H9 (cell line): ENCODE measurements around the gene ARHGAP22. TPM values are rescaled to one million over a fixed set of nuclear protein-coding genes. Genes with fewer than 3 reads are reported as not detected.

Experiments
- DNase-seq: peaks from one replicate; pipeline ENCODE4 v3.0.0-alpha.2; 2017
- H2AFZ ChIP-seq: one replicate; pipeline ENCODE4 v1.6.1; 2013; ENCODE audit warnings: mild to moderate bottlenecking, low read length, control low read depth, moderate library complexity
- H2AK5ac ChIP-seq: 2 replicates; pipeline ENCODE4 v1.6.1; 2013; ENCODE audit warnings: low read length, control low read depth, mixed read lengths; ENCODE audit not compliant: insufficient read length
- H2BK120ac ChIP-seq: one replicate; pipeline ENCODE4 v1.6.1; 2013; ENCODE audit warnings: low read depth, mild to moderate bottlenecking, low read length, control low read depth, inconsistent platforms; ENCODE audit not compliant: poor library complexity, severe bottlenecking
- H2BK12ac ChIP-seq: 2 replicates; pipeline ENCODE4 v1.6.1; 2013; ENCODE audit warnings: low read length, control low read depth, mixed read lengths, low read depth; ENCODE audit not compliant: insufficient read length
- H2BK15ac ChIP-seq: 2 replicates; pipeline ENCODE4 v1.6.1; 2013; ENCODE audit warnings: low read depth, low read length, control low read depth
- H2BK20ac ChIP-seq: one replicate; pipeline ENCODE4 v1.6.1; 2013; ENCODE audit warnings: low read depth, mild to moderate bottlenecking, low read length, control low read depth, inconsistent platforms; ENCODE audit not compliant: poor library complexity, severe bottlenecking
- H2BK5ac ChIP-seq: 2 replicates; pipeline ENCODE4 v1.6.1; 2013; ENCODE audit warnings: low read length, control low read depth, mixed read lengths; ENCODE audit not compliant: insufficient read length
- H3K14ac ChIP-seq: 2 replicates; pipeline ENCODE4 v1.6.1; 2013; ENCODE audit warnings: low read length, control low read depth; ENCODE audit not compliant: insufficient read depth
- H3K18ac ChIP-seq: 2 replicates; pipeline ENCODE4 v1.6.1; 2013; ENCODE audit warnings: low read depth, mild to moderate bottlenecking, mixed read lengths, low read length, control low read depth; ENCODE audit not compliant: insufficient read length
- H3K23ac ChIP-seq: 2 replicates; pipeline ENCODE4 v1.6.1; 2013; ENCODE audit warnings: low read length, control low read depth, mixed read lengths, low read depth; ENCODE audit not compliant: insufficient read length
- H3K23me2 ChIP-seq: 2 replicates; pipeline ENCODE4 v1.6.1; 2013; ENCODE audit warnings: low read depth, mild to moderate bottlenecking, mixed read lengths, low read length, control low read depth; ENCODE audit not compliant: insufficient read length, poor library complexity, severe bottlenecking
- H3K27ac ChIP-seq: 2 replicates; pipeline ENCODE4 v1.5.1; 2013; ENCODE audit warnings: low read length, control low read depth, mixed read lengths, low read depth; ENCODE audit not compliant: insufficient read length
- H3K27me3 ChIP-seq: 2 replicates; pipeline ENCODE4 v1.6.1; 2013; ENCODE audit warnings: low read length, control low read depth, inconsistent platforms; ENCODE audit not compliant: insufficient read depth
- H3K4ac ChIP-seq: 2 replicates; pipeline ENCODE4 v1.6.1; 2013; ENCODE audit warnings: low read depth, mild to moderate bottlenecking, control low read depth, inconsistent platforms, low read length, moderate library complexity
- H3K4me1 ChIP-seq: 2 replicates; pipeline ENCODE4 v1.6.1; 2013; ENCODE audit warnings: low read length, control low read depth, inconsistent platforms; ENCODE audit not compliant: insufficient read depth
- H3K4me2 ChIP-seq: 2 replicates; pipeline ENCODE4 v1.6.1; 2013; ENCODE audit warnings: low read length, control low read depth, mixed read lengths; ENCODE audit not compliant: insufficient read length, insufficient read depth
- H3K56ac ChIP-seq: 2 replicates; pipeline ENCODE4 v1.6.1; 2013; ENCODE audit warnings: low read depth, mild to moderate bottlenecking, mixed read lengths, low read length, control low read depth; ENCODE audit not compliant: insufficient read length
- H3K79me1 ChIP-seq: 2 replicates; pipeline ENCODE4 v1.6.1; 2013; ENCODE audit warnings: low read depth, mild to moderate bottlenecking, moderate library complexity, low read length, control low read depth, inconsistent platforms; ENCODE audit not compliant: insufficient read depth, poor library complexity, severe bottlenecking
- H3K79me2 ChIP-seq: 2 replicates; pipeline ENCODE4 v1.6.1; 2013; ENCODE audit warnings: low read length, control low read depth, inconsistent platforms; ENCODE audit not compliant: insufficient read depth
- H3K9ac ChIP-seq: 2 replicates; pipeline ENCODE4 v1.6.1; 2013; ENCODE audit warnings: low read length, control low read depth, mixed read lengths; ENCODE audit not compliant: insufficient read length; ENCODE audit errors: extremely low read depth
- H3K9me3 ChIP-seq: one replicate; pipeline ENCODE4 v1.6.1; 2013; ENCODE audit warnings: low read depth, low read length, inconsistent platforms; ENCODE audit not compliant: control insufficient read depth
- H3T11ph ChIP-seq: one replicate; pipeline ENCODE4 v1.6.1; 2013; ENCODE audit warnings: mild to moderate bottlenecking, low read length, control low read depth, inconsistent platforms
- H4K20me1 ChIP-seq: one replicate; pipeline ENCODE4 v1.6.1; 2013; ENCODE audit not compliant: control insufficient read depth, insufficient read length, insufficient read depth
- H4K5ac ChIP-seq: 2 replicates; pipeline ENCODE4 v1.6.1; 2013; ENCODE audit warnings: low read depth, mild to moderate bottlenecking, mixed read lengths, low read length, control low read depth; ENCODE audit not compliant: insufficient read length
- H4K8ac ChIP-seq: replicated peaks from 2 replicates; pipeline ENCODE4 v1.6.1; 2013; ENCODE audit warnings: low read length, control low read depth, mixed read lengths, low read depth; ENCODE audit not compliant: insufficient read length
- H4K91ac ChIP-seq: 2 replicates; pipeline ENCODE4 v1.6.1; 2013; ENCODE audit warnings: low read depth, mild to moderate bottlenecking, moderate library complexity, mixed read lengths, low read length, control low read depth; ENCODE audit not compliant: insufficient read length
- H3K27ac Mint-ChIP-seq, 3 experiments: 2 replicates in 2 of 3; 3 replicates in 1 of 3; pipeline ENCODE4 v1.8.0; 2020 to 2021; ENCODE audit warnings: mixed read lengths in 3 of 3, mild to moderate bottlenecking in 1 of 3, moderate library complexity in 1 of 3
- H3K27me3 Mint-ChIP-seq: 2 replicates; pipeline ENCODE4 v1.8.0; 2021; ENCODE audit warnings: low read depth, mild to moderate bottlenecking, moderate library complexity, mixed read lengths
- H3K36me3 Mint-ChIP-seq, 3 experiments: 2 replicates in 2 of 3; 3 replicates in 1 of 3; pipeline ENCODE4 v1.8.0; 2020 to 2021; ENCODE audit warnings: low read depth in 3 of 3, mixed read lengths in 3 of 3; ENCODE audit not compliant: insufficient read depth in 1 of 3
- H3K4me1 Mint-ChIP-seq, 2 experiments: 2 replicates each; pipeline ENCODE4 v1.8.0; 2020; ENCODE audit warnings: mixed read lengths in 2 of 2
- H3K4me3 Mint-ChIP-seq, 2 experiments: 2 replicates in 1 of 2; 3 replicates in 1 of 2; pipeline ENCODE4 v1.8.0; 2020 to 2021; ENCODE audit warnings: mild to moderate bottlenecking in 2 of 2, mixed read lengths in 2 of 2, moderate library complexity in 1 of 2
- H3K9me3 Mint-ChIP-seq, 2 experiments: 2 replicates in 1 of 2; 3 replicates in 1 of 2; pipeline ENCODE4 v1.8.0; 2020; ENCODE audit warnings: mild to moderate bottlenecking in 2 of 2, mixed read lengths in 2 of 2, moderate library complexity in 1 of 2
- WGBS: extraction: QIAGEN DNeasy Blood & Tissue Kit; methylation state at CpG from one replicate; pipeline ENCODE4 v1.1.7; 2013; ENCODE audit warnings: missing lambda C conversion rate, low lambda C conversion rate, mixed read lengths; ENCODE audit not compliant: insufficient read length; ENCODE audit errors: extremely low coverage; 5-methylcytosine and 5-hydroxymethylcytosine counted together
- total RNA-seq: library from RNA; stranded (reverse); gene quantifications from 2 replicates; pipeline ENCODE4 v1.2.1, GENCODE V29; 2021
- TF ChIP-seq, protein P1 (sequence below): fragments of 200-600 bp; sonication (generic); conservative IDR thresholded peaks from 3 replicates; pipeline ENCODE4 v1.8.0; 2021; ENCODE audit warnings: antibody characterized with exemption, mild to moderate bottlenecking

Gene ARHGAP22
- total RNA-seq, 1 experiment from 2014 or later: 7.4 TPM

DNA sequence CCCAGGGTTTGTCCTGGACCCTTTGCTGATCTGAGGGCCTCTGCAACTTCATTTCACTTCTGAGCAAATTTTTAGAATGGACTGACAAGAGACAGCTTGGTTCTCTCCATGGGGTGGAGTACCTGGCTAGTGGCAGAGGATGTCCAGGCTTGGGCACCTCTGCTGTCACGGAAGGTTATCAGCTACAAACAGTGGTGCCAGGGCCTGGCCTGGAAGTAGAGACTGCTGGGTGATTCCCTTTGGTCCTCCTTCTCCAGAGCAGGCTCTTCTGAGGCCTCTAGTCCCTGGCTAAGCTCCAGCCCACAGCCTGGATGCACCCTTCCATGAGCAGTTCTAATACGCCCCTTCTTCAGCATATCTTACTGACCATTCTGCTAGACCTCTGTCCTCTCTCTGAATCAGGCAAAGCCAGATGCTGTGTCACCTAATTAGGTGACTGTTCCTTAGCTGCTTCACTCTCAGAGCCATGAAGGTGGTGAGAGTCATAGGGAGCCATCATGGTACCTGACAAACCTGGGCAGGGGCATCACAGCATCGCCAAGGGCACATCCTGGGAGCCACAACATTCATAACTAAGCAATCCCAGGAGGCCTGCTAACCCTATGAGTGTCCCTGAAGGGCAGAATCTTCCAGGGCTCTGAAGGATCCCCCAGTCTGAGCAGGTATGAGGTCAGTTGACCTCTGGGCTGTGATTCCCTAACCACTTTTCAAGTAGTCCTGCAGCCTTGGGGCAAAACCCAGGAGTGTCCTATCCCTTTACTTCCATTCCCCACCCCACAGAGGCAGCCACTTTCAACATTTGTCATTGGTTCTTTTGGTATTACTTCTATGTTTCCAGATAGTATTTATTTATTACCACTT is 4.0 kb downstream of the ARHGAP22 start:
- WGBS: no CpG with 5 or more reads among the region's 3 CpGs
- H3K27ac Mint-ChIP-seq: no peak overlapping the region
- H3K4me3 Mint-ChIP-seq: no peak overlapping the region
- Histone ChIP-seq H2AK5ac (no peak overlapping the region), H3K27me3 (peaks cover 3% of the 10 kb centered on the region; the same call in 1 of the 2 replicates), H3K23me2 (peaks cover 5% of the 10 kb centered on the region), H3K9me3 (no peaks in the 10 kb centered on the region), H3K27ac (no peak overlapping the region), H4K91ac (no peak overlapping the region), H4K20me1 (no peaks in the 10 kb centered on the region), H2BK5ac (no peak overlapping the region), H3K14ac (no peak overlapping the region), H3K4me1 (no peaks in the 10 kb centered on the region), H3K56ac (no peak overlapping the region), H2BK12ac (no peak overlapping the region), H4K8ac (no peak overlapping the region), H2BK120ac (no peak overlapping the region), H2AFZ (no peak overlapping the region), H3K18ac (no peak overlapping the region), H2BK20ac (no peak overlapping the region), H3K79me2 (no peaks in the 10 kb centered on the region), H3K23ac (no peak overlapping the region), H3K79me1 (no peaks in the 10 kb centered on the region), H4K5ac (no peak overlapping the region), H3T11ph (no peak overlapping the region), H3K9ac (no peak overlapping the region), H3K4ac (no peak overlapping the region), H2BK15ac (no peak overlapping the region), H3K4me2 (no peak overlapping the region)
- peaks cover 65% of the 10 kb centered on the region for H3K27me3 Mint-ChIP-seq
- no peak for DNase-seq
- H3K36me3 Mint-ChIP-seq: no peaks in the 10 kb centered on the region
- H3K4me1 Mint-ChIP-seq: peaks cover 23 to 24% of the 10 kb centered on the region in 2 experiments
- H3K9me3 Mint-ChIP-seq: no peaks in the 10 kb centered on the region
- TF ChIP-seq, protein P1, sequence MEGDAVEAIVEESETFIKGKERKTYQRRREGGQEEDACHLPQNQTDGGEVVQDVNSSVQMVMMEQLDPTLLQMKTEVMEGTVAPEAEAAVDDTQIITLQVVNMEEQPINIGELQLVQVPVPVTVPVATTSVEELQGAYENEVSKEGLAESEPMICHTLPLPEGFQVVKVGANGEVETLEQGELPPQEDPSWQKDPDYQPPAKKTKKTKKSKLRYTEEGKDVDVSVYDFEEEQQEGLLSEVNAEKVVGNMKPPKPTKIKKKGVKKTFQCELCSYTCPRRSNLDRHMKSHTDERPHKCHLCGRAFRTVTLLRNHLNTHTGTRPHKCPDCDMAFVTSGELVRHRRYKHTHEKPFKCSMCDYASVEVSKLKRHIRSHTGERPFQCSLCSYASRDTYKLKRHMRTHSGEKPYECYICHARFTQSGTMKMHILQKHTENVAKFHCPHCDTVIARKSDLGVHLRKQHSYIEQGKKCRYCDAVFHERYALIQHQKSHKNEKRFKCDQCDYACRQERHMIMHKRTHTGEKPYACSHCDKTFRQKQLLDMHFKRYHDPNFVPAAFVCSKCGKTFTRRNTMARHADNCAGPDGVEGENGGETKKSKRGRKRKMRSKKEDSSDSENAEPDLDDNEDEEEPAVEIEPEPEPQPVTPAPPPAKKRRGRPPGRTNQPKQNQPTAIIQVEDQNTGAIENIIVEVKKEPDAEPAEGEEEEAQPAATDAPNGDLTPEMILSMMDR: no peak
